Mammary epithelial cell (primary cell): ENCODE data around the gene JAK1.

Source experiments
- CTCF ChIP-seq, 2 donors: IDR thresholded peaks in 1 of 2; conservative IDR thresholded peaks in 1 of 2; 2 replicates each; pipeline ENCODE4 v1.5.1; 2011 to 2012; ENCODE audit warnings: inconsistent platforms in 2 of 2, low read length in 2 of 2, mild to moderate bottlenecking in 2 of 2, control low read depth in 1 of 2, low read depth in 1 of 2; ENCODE audit not compliant: insufficient read depth in 1 of 2; ENCODE audit errors: extremely low read depth in 1 of 2
- EZH2 ChIP-seq: IDR thresholded peaks from 2 replicates; pipeline ENCODE4 v1.6.1; 2012; ENCODE audit warnings: low read length, inconsistent platforms, borderline replicate concordance

- TF ChIP-seq CTCF (conservative IDR thresholded peaks at IDR 0.05 in 1 of 2, IDR thresholded peaks at IDR 0.05 in 1 of 2; ENCODE audit: extremely low read depth in 1 of 2, insufficient read depth in 1 of 2, low read depth in 1 of 2, low read length in 2 of 2) = no peak
- TF ChIP-seq EZH2 = no peak
Measured at GRCh38 chr1:64986903-64987871, 20.8 kb upstream of the JAK1 start.
